ENCODE results near the gene LBHD1.

LBHD1 gene

DNA sequence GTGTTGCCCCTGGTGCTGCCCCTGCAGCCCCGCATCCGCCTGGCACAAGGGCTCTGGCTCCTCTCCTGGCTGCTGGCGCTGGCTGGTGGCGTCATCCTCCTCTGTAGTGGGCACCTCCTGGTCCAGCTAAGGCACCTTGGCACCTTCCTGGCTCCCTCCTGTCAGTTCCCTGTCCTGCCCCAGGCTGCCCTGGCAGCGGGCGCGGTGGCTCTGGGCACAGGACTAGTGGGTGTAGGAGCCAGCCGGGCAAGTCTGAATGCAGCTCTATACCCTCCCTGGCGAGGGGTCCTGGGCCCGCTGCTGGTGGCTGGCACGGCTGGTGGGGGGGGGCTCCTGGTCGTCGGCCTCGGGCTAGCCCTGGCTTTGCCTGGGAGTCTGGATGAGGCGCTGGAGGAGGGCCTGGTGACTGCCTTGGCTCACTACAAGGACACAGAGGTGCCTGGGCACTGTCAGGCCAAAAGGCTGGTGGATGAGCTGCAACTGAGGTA, 58.7 kb downstream of the LBHD1 start:
- Histone ChIP-seq H2AFZ (ENCODE audit: low read depth, low read length) (no peak overlapping the region), H3K36me3 (ENCODE audit: insufficient read depth, low read length) (peaks cover 13% of the 10 kb centered on the region), H3K9me3 (ENCODE audit: low read length) (no peaks in the 10 kb centered on the region), H3K27me3 (ENCODE audit: insufficient read depth, low read length) (no peaks in the 10 kb centered on the region), H3K4me3 (ENCODE audit: low read length) (peak overlapping the region; percentile 53), H3K4me1 (ENCODE audit: insufficient read depth, low read length) (peaks cover 19% of the 10 kb centered on the region)
